Activated T-helper 1 cell treated with Interleukin-2 at 50 U/mL for 16 hours (primary cell): Measurements from ENCODE around the gene FADS6.

Experiments
- DNase-seq: peaks from one replicate; pipeline ENCODE4 v3.0.0-alpha.2; 2020; ENCODE audit warnings: low read depth

Gene FADS6

DNA sequence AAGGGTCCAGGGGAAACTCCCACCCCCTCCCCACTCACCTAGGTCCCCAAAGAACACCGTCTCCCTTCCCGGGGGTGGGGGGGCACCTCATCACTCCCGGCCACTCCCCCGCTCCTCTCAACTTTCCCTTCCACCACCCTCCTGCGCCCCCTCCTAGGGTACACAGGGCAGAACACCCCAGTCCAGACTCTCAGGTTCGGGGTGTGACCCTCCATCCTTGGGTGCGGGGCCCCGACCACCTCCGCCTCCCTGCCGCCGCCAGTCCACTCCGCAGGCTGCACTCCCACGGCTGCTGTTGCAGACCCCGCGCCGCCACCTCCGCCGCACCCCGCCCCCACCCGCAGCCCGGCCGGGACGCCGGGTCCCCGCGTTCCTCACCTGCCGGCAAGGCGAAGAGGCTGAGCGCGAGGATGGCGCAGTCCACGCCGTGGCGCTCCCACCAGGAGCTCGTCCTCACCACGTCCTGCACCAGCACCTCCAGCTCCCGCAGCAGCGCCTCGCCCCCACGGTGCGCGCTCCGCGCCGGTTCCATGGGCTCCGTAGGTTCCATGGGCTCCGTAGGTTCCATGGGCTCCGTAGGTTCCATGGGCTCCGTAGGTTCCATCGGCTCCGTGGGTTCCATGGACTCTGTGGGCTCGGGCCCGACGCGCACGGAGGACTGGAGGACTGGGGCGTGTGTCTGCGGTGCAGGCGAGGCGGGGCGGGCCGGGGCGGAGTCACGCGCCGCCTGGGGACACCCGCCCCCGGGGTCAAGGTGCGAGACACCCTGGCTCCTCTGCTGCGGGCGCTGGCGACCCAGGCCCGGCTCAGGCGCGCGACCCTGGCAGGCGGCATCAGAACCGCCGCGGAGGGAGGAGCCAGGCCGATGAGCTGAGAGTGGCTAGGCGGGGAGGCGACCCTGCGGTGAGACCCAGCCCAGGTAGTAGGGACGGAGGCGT lies at the start of gene FADS6:
Gene FADS6 (minus strand): TSS at position 660 of the 938 bp plus-strand sequence. CDS start 38 bp downstream, at position 622.
- DNase-seq = no peak

GRCh38 chr17:74941128-74941725 lies 47.8 kb upstream of the FADS6 start:
- no peak for DNase-seq

- no peak for DNase-seq
Observed at GRCh38 chr17:74939534-74939933, 46.1 kb upstream of the FADS6 start.

DNA sequence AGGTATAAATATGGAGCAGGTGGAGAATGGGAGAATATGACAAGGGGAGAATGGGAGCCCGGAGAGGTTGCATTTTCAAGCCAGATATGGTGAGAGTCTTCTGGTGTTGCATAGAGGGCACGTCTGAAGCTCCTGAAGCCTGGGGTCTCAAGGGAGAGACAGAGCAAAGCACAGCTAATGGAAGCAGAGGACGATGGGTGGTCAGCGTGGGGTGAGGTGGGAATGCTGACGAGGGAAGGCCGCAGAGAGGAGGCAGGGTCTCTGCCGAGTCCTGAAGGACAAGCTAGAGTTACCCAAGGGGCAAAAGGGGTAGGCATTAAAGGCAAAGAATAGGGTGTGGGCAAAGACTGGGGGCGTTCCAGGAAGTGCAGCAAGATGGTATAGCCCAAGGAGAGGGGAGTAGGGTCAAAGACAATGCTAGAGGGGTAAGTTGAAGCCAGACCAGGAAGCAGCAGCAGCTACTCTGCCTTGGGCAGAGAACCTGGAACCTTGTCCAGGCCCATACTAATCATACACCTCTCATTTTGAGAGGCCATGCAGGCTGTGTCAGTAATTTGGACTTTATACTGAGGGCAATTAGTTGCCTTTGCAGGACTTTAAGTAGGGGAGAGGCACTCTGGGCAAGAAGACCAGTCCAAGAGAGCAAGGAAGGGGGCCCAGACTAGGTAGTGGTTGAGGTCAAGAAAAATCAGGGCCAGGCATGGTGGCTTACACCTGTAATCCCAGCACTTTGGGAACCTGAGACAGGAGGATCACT lies 44.9 kb upstream of the FADS6 start:
- DNase-seq = no peak

- no peak for DNase-seq
Observed at GRCh38 chr17:74937064-74938051, 43.9 kb upstream of the FADS6 start.

DNA sequence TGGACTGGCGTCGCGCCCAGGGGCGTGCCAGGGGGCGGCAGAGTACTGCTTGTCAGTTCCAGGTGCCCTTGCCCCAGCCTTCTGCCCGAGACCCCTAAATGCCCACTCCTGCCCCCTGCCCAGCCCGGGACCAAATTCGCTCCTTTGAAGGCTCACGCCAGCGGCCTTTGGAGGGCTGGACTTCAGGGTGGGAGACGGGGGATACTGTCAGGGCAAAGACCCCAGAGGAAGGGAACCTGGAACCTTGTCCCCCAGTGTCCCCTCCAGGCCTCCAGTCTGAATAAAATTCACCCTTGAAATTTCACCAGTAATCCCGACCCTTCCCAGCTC lies 43.0 kb upstream of the FADS6 start:
- DNase-seq = no peak

DNA sequence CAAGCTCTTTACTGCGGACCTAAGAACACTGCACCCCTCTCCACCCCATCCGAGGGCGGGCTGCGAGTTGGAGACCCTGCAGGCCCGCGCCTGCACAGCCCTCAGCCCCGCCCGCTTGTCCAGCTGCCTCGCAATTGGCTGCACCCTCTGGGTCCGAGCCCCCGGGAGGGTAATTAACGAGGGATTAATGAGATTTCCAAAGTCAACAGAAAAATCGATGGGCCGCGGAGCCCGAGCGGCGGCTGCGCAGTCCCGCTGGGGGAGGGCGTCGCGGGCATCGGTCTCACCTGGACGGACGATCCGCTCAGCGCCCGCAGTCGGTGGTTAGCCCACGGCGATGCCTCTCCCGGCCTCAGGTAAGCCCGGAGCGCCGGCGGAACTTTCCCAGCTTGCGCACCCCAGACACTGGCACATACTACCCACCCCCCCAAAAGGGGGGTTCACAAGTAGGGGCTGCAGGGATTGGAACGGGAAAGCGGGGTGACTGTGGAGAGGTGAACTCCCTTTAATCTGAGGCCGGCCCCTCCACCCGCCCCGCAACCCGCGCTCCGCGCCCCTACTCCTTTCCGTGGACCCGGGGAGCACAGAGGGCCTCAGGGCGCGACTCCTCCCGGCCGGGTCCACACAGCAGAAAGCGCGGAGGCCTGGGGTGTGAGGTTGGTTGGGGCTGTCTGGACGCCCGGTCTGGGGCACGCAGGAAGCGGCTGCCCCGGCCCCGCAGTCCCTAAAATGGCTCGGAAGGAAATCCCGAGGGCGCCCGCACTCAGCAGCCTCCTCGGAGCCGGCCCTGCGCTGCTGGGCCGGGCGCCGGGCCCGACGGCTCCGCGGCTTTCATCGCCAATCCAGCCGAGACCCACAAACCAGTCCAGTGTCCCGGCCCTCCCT lies 42.4 kb upstream of the FADS6 start, which contains the start of gene OTOP3:
Gene OTOP3 (plus strand): TSS at position 314 of the 885 bp plus-strand sequence. CDS start 24 bp downstream, at position 338.
- DNase-seq = no peak

DNA sequence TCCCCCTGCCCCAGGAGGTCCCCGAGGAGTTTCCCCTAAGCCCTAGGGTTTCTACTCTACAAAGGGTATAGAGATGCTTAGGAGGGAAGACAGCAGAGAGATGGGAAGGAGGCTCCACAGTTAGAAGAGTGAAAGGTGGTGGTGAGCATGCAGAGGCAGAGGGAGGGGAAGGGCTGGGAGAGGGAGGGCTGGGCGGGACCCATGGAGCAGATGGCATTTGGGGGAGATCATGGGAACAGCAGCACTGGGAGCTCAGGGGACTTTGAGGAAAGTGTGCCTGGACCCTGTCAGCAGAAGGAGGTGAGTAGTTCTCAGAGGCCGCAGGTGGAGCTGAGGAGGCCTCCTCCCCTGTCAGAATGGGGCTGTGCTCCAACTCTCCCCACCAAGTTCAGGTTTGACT lies 41.6 kb upstream of the FADS6 start:
- no peak for DNase-seq

GRCh38 chr17:74930535-74931036 lies 37.2 kb upstream of the FADS6 start:
- DNase-seq = no peak

GRCh38 chr17:74928786-74929185 lies 35.4 kb upstream of the FADS6 start:
- DNase-seq = no peak

GRCh38 chr17:74925242-74925641 lies 31.8 kb upstream of the FADS6 start:
- DNase-seq = no peak

DNA sequence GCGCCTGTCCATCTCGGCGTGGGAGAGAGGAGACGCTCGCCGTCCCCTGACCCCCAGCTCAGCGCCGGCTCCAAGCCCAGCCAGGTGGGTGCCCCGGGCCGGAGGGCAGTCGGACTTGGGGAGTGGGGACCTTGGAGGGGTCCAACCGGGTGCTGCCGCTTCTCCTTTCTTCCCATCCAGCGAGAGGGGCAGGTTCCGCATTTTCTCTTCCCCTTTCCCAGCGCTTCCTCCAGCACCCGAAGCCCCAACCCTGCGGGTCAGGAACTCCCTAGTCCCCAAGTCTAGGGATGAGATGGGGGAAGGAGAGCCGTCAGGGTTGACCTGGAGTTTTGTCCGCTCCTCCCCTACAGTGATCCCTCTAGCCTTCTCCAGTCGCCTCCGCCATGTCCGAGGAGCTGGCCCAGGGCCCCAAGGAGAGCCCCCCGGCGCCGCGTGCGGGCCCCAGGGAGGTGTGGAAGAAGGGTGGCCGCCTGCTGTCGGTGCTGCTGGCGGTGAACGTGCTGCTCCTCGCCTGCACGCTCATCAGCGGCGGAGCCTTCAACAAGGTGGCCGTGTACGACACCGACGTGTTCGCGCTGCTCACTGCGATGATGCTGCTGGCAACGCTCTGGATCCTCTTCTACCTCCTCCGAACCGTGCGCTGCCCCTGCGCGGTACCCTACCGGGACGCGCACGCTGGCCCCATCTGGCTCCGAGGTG lies 31.0 kb upstream of the FADS6 start, which contains the start of gene OTOP2:
Gene OTOP2 (plus strand): TSS at position 24 of the 699 bp plus-strand sequence. CDS start 360 bp downstream, at position 384.
- no peak for DNase-seq

GRCh38 chr17:74923538-74924249 lies 30.3 kb upstream of the FADS6 start:
- DNase-seq = peak; percentile 52

- DNase-seq = no peak
Observed at GRCh38 chr17:74922694-74923537, 29.5 kb upstream of the FADS6 start, which contains the start of gene USH1G. TSS of gene USH1G (minus strand) at chr17:74923255. CDS start at chr17:74923073, 182 bp downstream.

GRCh38 chr17:74922172-74922571 lies 28.7 kb upstream of the FADS6 start:
- no peak for DNase-seq

DNA sequence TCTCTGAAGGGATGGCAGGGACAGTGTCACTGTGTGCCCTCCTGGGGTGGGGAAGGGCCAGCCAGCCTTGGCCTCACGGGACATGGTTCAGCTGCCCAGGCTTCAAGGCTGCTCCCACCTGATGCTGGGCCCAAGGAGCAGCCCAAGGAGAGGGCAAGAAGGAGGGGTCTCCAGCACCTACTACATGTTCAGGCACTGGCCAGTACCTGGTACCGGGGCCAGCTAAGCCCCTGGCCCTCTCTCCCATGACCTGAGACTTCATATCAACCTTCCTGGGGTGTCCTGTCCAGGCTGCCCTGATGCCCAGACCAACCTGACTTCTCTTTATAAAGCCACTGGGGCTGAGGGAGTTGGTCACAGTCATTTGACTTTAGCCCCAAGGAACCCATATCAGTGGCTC lies 28.3 kb upstream of the FADS6 start:
- DNase-seq = no peak

DNA sequence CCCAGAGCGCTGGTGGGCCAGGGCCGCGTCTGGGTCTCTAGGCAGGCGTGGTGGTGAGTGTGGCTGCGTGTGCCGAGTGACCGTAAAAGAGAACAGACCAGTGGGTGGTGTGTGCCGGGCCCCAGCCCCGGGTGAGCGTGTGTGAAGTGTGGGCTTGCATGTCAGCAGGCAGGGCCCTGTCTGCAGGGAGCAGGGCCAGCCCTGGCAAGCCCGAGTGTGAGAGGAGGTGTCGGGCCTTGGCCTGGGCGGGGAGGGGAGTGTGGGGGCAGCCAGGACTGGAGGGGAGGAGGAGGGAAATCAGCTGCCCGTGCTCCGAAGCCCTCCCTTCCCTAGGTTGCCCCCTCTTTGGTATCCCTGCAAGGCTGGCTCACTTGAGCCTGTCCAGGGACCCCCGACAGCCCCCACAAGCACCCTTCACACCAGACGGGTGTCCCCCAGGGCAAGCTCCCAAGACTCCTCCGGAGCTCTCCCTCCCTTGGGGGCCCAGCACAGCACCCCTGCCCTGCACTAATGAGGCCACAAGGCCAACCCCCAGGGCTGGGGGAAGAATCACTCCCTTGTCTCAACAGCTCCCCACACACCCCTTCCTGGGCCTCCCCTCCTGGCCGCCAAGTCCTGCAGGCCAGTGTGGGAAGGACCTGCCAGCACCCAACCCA lies 27.7 kb upstream of the FADS6 start:
- no peak for DNase-seq
